K562 (cell line): Measurements from ENCODE around the gene TP53RK. TPM values are rescaled to one million over a fixed set of nuclear protein-coding genes. Genes with fewer than 3 reads are reported as not detected.

Experiments used
- ATAC-seq: fragments of 200-7000 bp; cut with Tn5 transposase; 3 replicates; pipeline ENCODE4 v1.9.1; 2020; ENCODE audit warnings: moderate library complexity
- BruUV-seq: library from RNA; stranded (reverse); fragments of 400-500 nt; replicated peaks from 2 replicates; lab custom pipeline; 2021; lab: Mats Ljungman, UMichigan
- CTCF ChIA-PET: fragments of 300-600 bp; formaldehyde crosslinking; extraction: SDS; loops from one replicate; lab custom pipeline; 2021; ENCODE audit warnings: low intra/inter-chr PET ratio; lab: Yijun Ruan, JAX
- POLR2A ChIA-PET: fragments of 300-600, 350-650 bp; sonication (Branson Sonifier 250); formaldehyde crosslinking; extraction: SDS; loops from one replicate; lab custom pipeline; 2021; ENCODE audit warnings: antibody characterized with exemption, inconsistent platforms; lab: Yijun Ruan, JAX
- DNase-seq, 4 experiments: peaks; one replicate each; pipeline versions ENCODE4 v3.0.0 to v3.0.0-alpha.2; 2011 to 2018; ENCODE audit warnings: low spot score in 3 of 4, mixed read lengths in 3 of 4; ENCODE audit errors: extremely low read depth in 1 of 4
- FAIRE-seq: peaks from 2 replicates; lab custom pipeline; 2011; peaks lifted over from hg19 to GRCh38; lab: Jason Lieb, UNC
- H2AFZ ChIP-seq: 2 replicates; pipeline ENCODE4 v1.6.0; 2011; ENCODE audit warnings: low read depth, low read length, control low read depth, inconsistent platforms
- H3K27ac ChIP-seq: fragments of 200-600 bp; 3 replicates; pipeline ENCODE4 v1.8.0; 2011; ENCODE audit warnings: low read depth, mild to moderate bottlenecking, control low read depth, inconsistent platforms, low read length, moderate library complexity, mixed read lengths; ENCODE audit errors: extremely low read depth
- H3K27me3 ChIP-seq, 2 experiments: fragments of 300-600 bp in 1 of 2; 2 replicates in 1 of 2; 3 replicates in 1 of 2; pipeline versions ENCODE4 v1.6.0 to v1.8.0; 2011; ENCODE audit warnings: inconsistent platforms in 2 of 2, low read length in 2 of 2, mild to moderate bottlenecking in 1 of 2, mixed read lengths in 1 of 2, moderate library complexity in 1 of 2; ENCODE audit not compliant: control insufficient read depth in 2 of 2, insufficient read depth in 2 of 2
- H3K36me3 ChIP-seq: fragments of 300-600 bp; 3 replicates; pipeline ENCODE4 v1.8.0; 2011; ENCODE audit warnings: mild to moderate bottlenecking, low read length, inconsistent platforms; ENCODE audit not compliant: control insufficient read depth, insufficient read depth
- H3K4me1 ChIP-seq, 2 experiments: fragments of 200-600 bp in 1 of 2; replicated peaks in 1 of 2; 2 replicates in 1 of 2; 3 replicates in 1 of 2; pipeline versions ENCODE4 v1.5.1 to v1.8.0; 2011; ENCODE audit warnings: inconsistent platforms in 2 of 2, low read length in 2 of 2, mild to moderate bottlenecking in 1 of 2, mixed read lengths in 1 of 2, moderate library complexity in 1 of 2; ENCODE audit not compliant: control insufficient read depth in 2 of 2, insufficient read depth in 2 of 2
- H3K4me2 ChIP-seq: 2 replicates; pipeline ENCODE4 v1.6.1; 2011; ENCODE audit warnings: low read length, control low read depth, inconsistent platforms, mixed read lengths; ENCODE audit not compliant: insufficient read depth
- H3K4me3 ChIP-seq: fragments of 200-600 bp; sonication (generic), shearing (Covaris generic); 2 replicates; pipeline ENCODE4 v1.5.1; 2016; ENCODE audit warnings: control low read depth, inconsistent platforms
- H3K79me2 ChIP-seq: fragments of 200-600 bp; 3 replicates; pipeline ENCODE4 v1.8.0; 2011; ENCODE audit warnings: low read length, inconsistent platforms; ENCODE audit not compliant: control insufficient read depth, insufficient read depth
- H3K9ac ChIP-seq, 2 experiments: 2 replicates each; pipeline versions ENCODE4 v1.6.0 to v1.6.1; 2011; ENCODE audit warnings: low read depth in 2 of 2, low read length in 2 of 2, control low read depth in 1 of 2, inconsistent platforms in 1 of 2, mild to moderate bottlenecking in 1 of 2, mixed read lengths in 1 of 2; ENCODE audit not compliant: insufficient read depth in 1 of 2
- H3K9me1 ChIP-seq: one replicate; pipeline ENCODE4 v1.6.0; 2011; ENCODE audit warnings: inconsistent platforms, mild to moderate bottlenecking, low read length, moderate library complexity; ENCODE audit not compliant: control insufficient read depth, insufficient read depth
- H3K9me3 ChIP-seq: replicated peaks from 2 replicates; pipeline ENCODE4 v1.5.1; 2011; ENCODE audit warnings: low read depth, low read length, inconsistent platforms; ENCODE audit not compliant: control insufficient read depth, insufficient read depth
- H4K20me1 ChIP-seq: replicated peaks from 2 replicates; pipeline ENCODE4 v1.6.1; 2011; ENCODE audit warnings: low read length, inconsistent platforms, mixed read lengths; ENCODE audit not compliant: control insufficient read depth, insufficient read depth
- CBFA2T3 ChIP-seq: fragments of 450-650 bp; IDR thresholded peaks from 2 replicates; pipeline ENCODE4 v1.6.1; 2017
- GATA2 ChIP-seq: sonication (generic); formaldehyde crosslinking; IDR thresholded peaks from 2 replicates; pipeline ENCODE4 v1.4.0; 2020; ENCODE audit warnings: mild to moderate bottlenecking, missing genetic modification reagents
- GTF2E2 ChIP-seq: fragments of 200-800 bp; sonication (Bioruptor generic); IDR thresholded peaks from 2 replicates; pipeline ENCODE4 v1.6.1; 2016; ENCODE audit warnings: missing genetic modification characterization, missing compliant biosample characterization
- YBX1 ChIP-seq: fragments of 450-650 bp; IDR thresholded peaks from 2 replicates; pipeline ENCODE4 v1.7.1; 2016; ENCODE audit warnings: mild to moderate bottlenecking
- ZC3H4 ChIP-seq: sonication (generic); formaldehyde crosslinking; IDR thresholded peaks from 2 replicates; pipeline ENCODE4 v1.9.0; 2021; ENCODE audit warnings: missing genetic modification reagents, borderline replicate concordance
- ZNF165 ChIP-seq: fragments of 250-450 bp; sonication (Bioruptor Pico); IDR thresholded peaks from 2 replicates; pipeline ENCODE4 v1.4.0; 2020; ENCODE audit warnings: borderline replicate concordance
- ZNF175 ChIP-seq: fragments of 200-800 bp; sonication (Bioruptor generic); IDR thresholded peaks from 2 replicates; pipeline ENCODE4 v1.6.1; 2016; ENCODE audit warnings: low read depth, mild to moderate bottlenecking, missing genetic modification characterization, missing compliant biosample characterization
- ZNF347 ChIP-seq: fragments of 450-650 bp; formaldehyde crosslinking; IDR thresholded peaks from 2 replicates; pipeline ENCODE4 v1.4.0; 2020; ENCODE audit warnings: low read depth, mild to moderate bottlenecking, moderate library complexity
- ZNF507 ChIP-seq: conservative IDR thresholded peaks from 2 replicates; pipeline ENCODE4 v1.6.1; 2017; ENCODE audit warnings: missing genetic modification characterization, missing compliant biosample characterization
- WGBS: fragments of 100-300 bp; shearing (Covaris generic); methylation state at CpG from one replicate; pipeline ENCODE4 v1.1.6; 2016; ENCODE audit warnings: low coverage, mixed read lengths; ENCODE audit not compliant: insufficient coverage; ENCODE audit errors: missing lambda C conversion rate; 5-methylcytosine and 5-hydroxymethylcytosine counted together
- in situ Hi-C: fragments of 300-500 bp; cut with MboI; formaldehyde crosslinking; loops from 4 replicates; pipeline ENCODE4 v1.15.0; 2018; ENCODE audit warnings: inconsistent platforms, mixed read lengths
- intact Hi-C: fragments of 100-400 bp; cut with micrococcal nuclease; formaldehyde crosslinking; loops from 2 replicates; pipeline ENCODE4 v1.14.2; 2022
- polyA plus RNA-seq, 8 experiments: library from polyadenylated mRNA; depleted of rRNA in 4 of 8; stranded (reverse) in 5 of 8; unstranded in 3 of 8; fragments of >200 nt; fragmentation: Nextera tagmentation in 2 of 8; fragmentation: Illumina TruSeq in 1 of 8; extraction: Ambion mirVana in 2 of 8; extraction: Trizol in 1 of 8; gene quantifications; 2 replicates each; pipeline versions ENCODE4 v1.2.1 to v1.2.3, GENCODE V29; 2011 to 2014; ENCODE audit warnings: inconsistent platforms in 1 of 8, missing spikeins in 1 of 8
- total RNA-seq, 7 experiments: library from RNA; depleted of rRNA in 6 of 7; stranded (reverse); fragments of >200 nt in 6 of 7; fragmentation: Illumina TruSeq in 2 of 7; extraction: Trizol in 2 of 7; gene quantifications; 2 replicates each; pipeline versions ENCODE4 v1.2.1 to v1.2.3, GENCODE V29; 2011 to 2021; ENCODE audit warnings: low replicate concordance in 1 of 7
- TF ChIP-seq, protein P1 (sequence below): sonication (generic); formaldehyde crosslinking; IDR thresholded peaks from 2 replicates; pipeline ENCODE4 v1.8.1; 2023; ENCODE audit warnings: missing genetic modification reagents, mild to moderate bottlenecking, borderline replicate concordance
- TF ChIP-seq, protein P2 (sequence below), 2 experiments: IDR thresholded peaks; 2 replicates each; pipeline ENCODE4 v1.6.1; 2012; ENCODE audit warnings: improper control_type of control experiment in 2 of 2, low read depth in 2 of 2, low read length in 2 of 2, borderline replicate concordance in 1 of 2
- TF ChIP-seq, protein P3 (sequence below): fragments of 450-650 bp; IDR thresholded peaks from 2 replicates; pipeline ENCODE4 v1.6.1; 2018; ENCODE audit warnings: mild to moderate bottlenecking, low read depth; ENCODE audit not compliant: partially characterized antibody

Gene TP53RK
- total and polyA plus RNA-seq, 9 of the 15 experiments (the other 6 are each of a cell fraction or from before 2014, with no cell fraction given) = 2.9 to 43.5 (median 17.2) TPM

DNA sequence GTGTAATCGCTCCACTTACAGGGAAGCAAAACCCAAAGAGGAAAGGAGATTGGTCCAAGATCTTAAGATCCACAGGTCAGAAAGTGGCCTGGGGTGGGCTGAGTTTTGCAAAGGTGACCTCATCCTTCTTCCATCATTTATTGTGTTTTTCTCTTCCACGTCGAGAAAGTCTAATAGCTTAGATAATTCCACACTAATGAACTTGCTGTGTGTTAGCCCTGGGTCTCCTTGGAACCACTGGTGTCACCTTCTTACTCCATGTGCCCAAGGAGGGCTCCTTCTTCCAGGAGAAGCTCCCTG is 39.6 kb downstream of the TP53RK start:
- in situ Hi-C loops (no loop called here), intact Hi-C loops (loop anchor here (2.0 to 10.0 kb wide), 3 partner anchors 21 to 85 kb away; no protein-coding TSS in a partner anchor)
- peak overlapping the region; percentile 42; the same call in 1 of the 2 replicates for H2AFZ ChIP-seq
- 0% methylated on average over 3 of the region's 3 CpGs for WGBS
- peaks cover 20 to 22% of the 10 kb centered on the region in 2 experiments; a peak in 4 of 5 replicates for H3K4me1 ChIP-seq
- H4K20me1 ChIP-seq = no peaks in the 10 kb centered on the region; the same call in 1 of the 2 replicates
- H3K27ac ChIP-seq = peak overlapping the region; percentile 63
- H3K27me3 ChIP-seq = no peaks in the 10 kb centered on the region
- H3K4me2 ChIP-seq = peak overlapping the region; percentile 77
- DNase-seq (no peak), FAIRE-seq (no peak), ATAC-seq (no peak)
- ChIA-PET POLR2A (interaction anchor here (1.0 to 1.3 kb wide), 5 partner anchors 13 to 34 kb away, joined by 3 to 10 read pairs (median 5); no protein-coding TSS in a partner anchor), CTCF (no interaction called here)
- no TSS peak for BruUV-seq
- H3K9ac ChIP-seq = peak overlapping the region in 1 of 2 experiments; percentile 39; a peak in 2 of 4 replicates
- H3K9me3 ChIP-seq = no peaks in the 10 kb centered on the region
- H3K36me3 ChIP-seq = no peaks in the 10 kb centered on the region
- no peak overlapping the region for H3K4me3 ChIP-seq
- H3K9me1 ChIP-seq = no peaks in the 10 kb centered on the region
- H3K79me2 ChIP-seq = no peaks in the 10 kb centered on the region
- TF ChIP-seq ZNF507 (tag) (no peak), YBX1 (no peak), GTF2E2 (tag) (no peak), CBFA2T3 (no peak), ZNF165 (CRISPR knock-in tag) (no peak), GATA2 (no peak), ZNF347 (CRISPR knock-in tag) (no peak), ZC3H4 (no peak), ZNF175 (no peak)
- TF ChIP-seq, protein P1, sequence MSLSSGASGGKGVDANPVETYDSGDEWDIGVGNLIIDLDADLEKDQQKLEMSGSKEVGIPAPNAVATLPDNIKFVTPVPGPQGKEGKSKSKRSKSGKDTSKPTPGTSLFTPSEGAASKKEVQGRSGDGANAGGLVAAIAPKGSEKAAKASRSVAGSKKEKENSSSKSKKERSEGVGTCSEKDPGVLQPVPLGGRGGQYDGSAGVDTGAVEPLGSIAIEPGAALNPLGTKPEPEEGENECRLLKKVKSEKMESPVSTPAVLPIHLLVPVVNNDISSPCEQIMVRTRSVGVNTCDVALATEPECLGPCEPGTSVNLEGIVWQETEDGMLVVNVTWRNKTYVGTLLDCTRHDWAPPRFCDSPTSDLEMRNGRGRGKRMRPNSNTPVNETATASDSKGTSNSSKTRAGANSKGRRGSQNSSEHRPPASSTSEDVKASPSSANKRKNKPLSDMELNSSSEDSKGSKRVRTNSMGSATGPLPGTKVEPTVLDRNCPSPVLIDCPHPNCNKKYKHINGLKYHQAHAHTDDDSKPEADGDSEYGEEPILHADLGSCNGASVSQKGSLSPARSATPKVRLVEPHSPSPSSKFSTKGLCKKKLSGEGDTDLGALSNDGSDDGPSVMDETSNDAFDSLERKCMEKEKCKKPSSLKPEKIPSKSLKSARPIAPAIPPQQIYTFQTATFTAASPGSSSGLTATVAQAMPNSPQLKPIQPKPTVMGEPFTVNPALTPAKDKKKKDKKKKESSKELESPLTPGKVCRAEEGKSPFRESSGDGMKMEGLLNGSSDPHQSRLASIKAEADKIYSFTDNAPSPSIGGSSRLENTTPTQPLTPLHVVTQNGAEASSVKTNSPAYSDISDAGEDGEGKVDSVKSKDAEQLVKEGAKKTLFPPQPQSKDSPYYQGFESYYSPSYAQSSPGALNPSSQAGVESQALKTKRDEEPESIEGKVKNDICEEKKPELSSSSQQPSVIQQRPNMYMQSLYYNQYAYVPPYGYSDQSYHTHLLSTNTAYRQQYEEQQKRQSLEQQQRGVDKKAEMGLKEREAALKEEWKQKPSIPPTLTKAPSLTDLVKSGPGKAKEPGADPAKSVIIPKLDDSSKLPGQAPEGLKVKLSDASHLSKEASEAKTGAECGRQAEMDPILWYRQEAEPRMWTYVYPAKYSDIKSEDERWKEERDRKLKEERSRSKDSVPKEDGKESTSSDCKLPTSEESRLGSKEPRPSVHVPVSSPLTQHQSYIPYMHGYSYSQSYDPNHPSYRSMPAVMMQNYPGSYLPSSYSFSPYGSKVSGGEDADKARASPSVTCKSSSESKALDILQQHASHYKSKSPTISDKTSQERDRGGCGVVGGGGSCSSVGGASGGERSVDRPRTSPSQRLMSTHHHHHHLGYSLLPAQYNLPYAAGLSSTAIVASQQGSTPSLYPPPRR (CRISPR knock-in tag) = no peak
- TF ChIP-seq, protein P2, sequence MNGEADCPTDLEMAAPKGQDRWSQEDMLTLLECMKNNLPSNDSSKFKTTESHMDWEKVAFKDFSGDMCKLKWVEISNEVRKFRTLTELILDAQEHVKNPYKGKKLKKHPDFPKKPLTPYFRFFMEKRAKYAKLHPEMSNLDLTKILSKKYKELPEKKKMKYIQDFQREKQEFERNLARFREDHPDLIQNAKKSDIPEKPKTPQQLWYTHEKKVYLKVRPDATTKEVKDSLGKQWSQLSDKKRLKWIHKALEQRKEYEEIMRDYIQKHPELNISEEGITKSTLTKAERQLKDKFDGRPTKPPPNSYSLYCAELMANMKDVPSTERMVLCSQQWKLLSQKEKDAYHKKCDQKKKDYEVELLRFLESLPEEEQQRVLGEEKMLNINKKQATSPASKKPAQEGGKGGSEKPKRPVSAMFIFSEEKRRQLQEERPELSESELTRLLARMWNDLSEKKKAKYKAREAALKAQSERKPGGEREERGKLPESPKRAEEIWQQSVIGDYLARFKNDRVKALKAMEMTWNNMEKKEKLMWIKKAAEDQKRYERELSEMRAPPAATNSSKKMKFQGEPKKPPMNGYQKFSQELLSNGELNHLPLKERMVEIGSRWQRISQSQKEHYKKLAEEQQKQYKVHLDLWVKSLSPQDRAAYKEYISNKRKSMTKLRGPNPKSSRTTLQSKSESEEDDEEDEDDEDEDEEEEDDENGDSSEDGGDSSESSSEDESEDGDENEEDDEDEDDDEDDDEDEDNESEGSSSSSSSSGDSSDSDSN (IDR thresholded peaks at IDR 0.05; ENCODE audit: borderline replicate concordance in 1 of 2, low read depth in 2 of 2, low read length in 2 of 2) = no peak
- TF ChIP-seq, protein P3, sequence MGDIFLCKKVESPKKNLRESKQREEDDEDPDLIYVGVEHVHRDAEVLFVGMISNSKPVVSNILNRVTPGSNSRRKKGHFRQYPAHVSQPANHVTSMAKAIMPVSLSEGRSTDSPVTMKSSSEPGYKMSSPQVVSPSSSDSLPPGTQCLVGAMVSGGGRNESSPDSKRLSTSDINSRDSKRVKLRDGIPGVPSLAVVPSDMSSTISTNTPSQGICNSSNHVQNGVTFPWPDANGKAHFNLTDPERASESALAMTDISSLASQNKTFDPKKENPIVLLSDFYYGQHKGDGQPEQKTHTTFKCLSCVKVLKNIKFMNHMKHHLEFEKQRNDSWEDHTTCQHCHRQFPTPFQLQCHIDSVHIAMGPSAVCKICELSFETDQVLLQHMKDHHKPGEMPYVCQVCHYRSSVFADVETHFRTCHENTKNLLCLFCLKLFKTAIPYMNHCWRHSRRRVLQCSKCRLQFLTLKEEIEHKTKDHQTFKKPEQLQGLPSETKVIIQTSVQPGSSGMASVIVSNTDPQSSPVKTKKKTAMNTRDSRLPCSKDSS = no peak
